ENCODE data around the gene TMEM247. TPM values are rescaled to one million over a fixed set of nuclear protein-coding genes. Genes with fewer than 3 reads are reported as not detected.

The TMEM247 gene
- total and polyA plus RNA-seq, 4 experiments from 2014 or later = not detected

DNA sequence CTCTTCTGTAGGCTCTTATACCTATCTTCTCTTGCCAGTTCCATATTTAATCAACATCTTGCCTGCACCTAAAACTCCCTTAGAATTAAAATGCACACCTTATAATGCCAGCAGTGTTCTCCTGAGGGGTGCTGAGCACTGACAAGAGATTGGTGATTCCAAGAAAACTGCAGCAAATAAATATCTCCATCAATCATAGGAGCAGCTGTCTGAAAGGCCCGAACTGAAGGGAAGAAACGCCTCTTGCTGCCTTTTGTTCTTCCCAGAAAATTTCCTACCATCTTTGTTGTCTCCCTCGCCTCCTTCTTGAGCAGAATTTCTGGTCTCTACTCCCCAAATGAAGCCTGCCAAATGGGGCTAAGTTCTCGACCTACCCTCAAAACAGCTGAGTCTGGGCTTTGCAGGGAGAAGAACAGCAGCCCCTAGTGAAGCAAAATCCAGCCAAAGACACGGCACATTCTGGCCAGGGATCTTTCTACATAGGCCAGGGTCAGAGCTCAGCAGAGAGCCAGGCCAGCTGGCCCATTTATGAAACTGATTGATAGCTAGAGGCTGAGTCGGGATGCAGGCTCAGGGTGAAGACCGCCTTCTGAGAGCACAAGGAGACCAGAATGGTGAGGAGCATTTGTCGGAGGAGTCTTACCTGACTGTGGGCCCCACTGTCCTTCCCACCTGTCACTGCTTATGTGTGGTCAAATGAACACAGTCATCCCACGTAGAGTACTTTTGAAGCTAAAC lies 20.4 kb upstream of the TMEM247 start:
- H3K4me3 Mint-ChIP-seq = no peak overlapping the region
- H3K9me3 Mint-ChIP-seq = peaks cover 0 to 2% (median 0%) of the 10 kb centered on the region in 8 donors
- Histone ChIP-seq H3K4me3 (ENCODE audit: low read length in 2 of 2) (no peak overlapping the region), H3K4me1 (ENCODE audit: insufficient read depth, low read length) (peaks cover 7% of the 10 kb centered on the region), H3K9me3 (ENCODE audit: control insufficient read depth in 1 of 2, low read length in 2 of 2) (no peaks in the 10 kb centered on the region), H3K27me3 (ENCODE audit: insufficient read depth, low read length) (no peaks in the 10 kb centered on the region), H3K36me3 (ENCODE audit: insufficient read depth, low read length) (no peaks in the 10 kb centered on the region), H3K27ac (ENCODE audit: low read depth, low read length) (no peak overlapping the region)
- POLR2A ChIA-PET (ENCODE audit: partially characterized antibody) = no interaction called here
- CTCF ChIA-PET (ENCODE audit: partially characterized antibody) = interaction anchor here (0.5 to 4.7 kb wide), 13 partner anchors 8 to 467 kb away, joined by 3 to 30 read pairs (median 4); no protein-coding TSS in a partner anchor
- intact Hi-C loops (cut with micrococcal nuclease) = no loop called here
- no peak for DNase-seq
- H3K27me3 Mint-ChIP-seq = peaks cover 0 to 2% of the 10 kb centered on the region in 2 donors
- peaks cover 4 to 9% (median 6%) of the 10 kb centered on the region in 4 donors for H3K4me1 Mint-ChIP-seq
- no peaks in the 10 kb centered on the region for H3K36me3 Mint-ChIP-seq
- peak overlapping the region in 2 of 7 donors; percentile 5 to 38 for H3K27ac Mint-ChIP-seq

DNA sequence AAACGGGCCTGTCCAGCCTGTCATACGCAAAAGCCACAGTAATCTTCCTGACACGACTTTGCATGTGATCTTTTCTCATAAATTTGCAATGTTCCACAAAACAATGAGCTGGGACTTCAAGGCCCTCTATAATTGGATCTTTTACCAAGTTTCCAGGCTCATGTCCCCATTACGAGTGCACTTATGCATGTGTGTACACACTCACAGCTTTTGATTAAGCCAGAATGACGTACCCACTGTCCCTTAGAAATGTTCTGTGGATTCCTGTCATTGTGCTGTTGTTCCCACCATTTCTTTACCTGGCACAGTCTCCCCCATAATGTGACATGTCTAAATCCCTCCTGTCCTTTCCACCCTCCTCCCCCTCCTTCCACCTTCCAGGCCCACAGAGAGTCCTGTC lies 19.7 kb upstream of the TMEM247 start:
- ChIA-PET CTCF (ENCODE audit: partially characterized antibody) (interaction anchor here (0.9 to 4.7 kb wide), 8 partner anchors 9 to 468 kb away, joined by 3 to 30 read pairs (median 6); no protein-coding TSS in a partner anchor), POLR2A (ENCODE audit: partially characterized antibody) (no interaction called here)
- H3K27me3 ChIP-seq (ENCODE audit: insufficient read depth, low read length) = no peaks in the 10 kb centered on the region
- peak overlapping the region in 1 of 7 donors; percentile 1 for H3K27ac Mint-ChIP-seq
- no peaks in the 10 kb centered on the region for H3K36me3 ChIP-seq (ENCODE audit: insufficient read depth, low read length)
- H3K4me3 ChIP-seq (ENCODE audit: low read length in 2 of 2) = no peak overlapping the region
- peaks cover 4 to 12% (median 10%) of the 10 kb centered on the region in 4 donors for H3K4me1 Mint-ChIP-seq
- intact Hi-C loops (cut with micrococcal nuclease) = loop anchor here (2.0 kb wide), 1 partner anchor 817 kb away; no protein-coding TSS in a partner anchor
- H3K4me3 Mint-ChIP-seq = no peak overlapping the region
- peaks cover 0 to 2% (median 0%) of the 10 kb centered on the region in 8 donors for H3K9me3 Mint-ChIP-seq
- DNase-seq = no peak
- H3K27me3 Mint-ChIP-seq = peaks cover 0 to 2% of the 10 kb centered on the region in 2 donors
- H3K27ac ChIP-seq (ENCODE audit: low read depth, low read length) = no peak overlapping the region
- no peaks in the 10 kb centered on the region for H3K9me3 ChIP-seq (ENCODE audit: control insufficient read depth in 1 of 2, low read length in 2 of 2)
- peaks cover 7% of the 10 kb centered on the region for H3K4me1 ChIP-seq (ENCODE audit: insufficient read depth, low read length)
- no peaks in the 10 kb centered on the region for H3K36me3 Mint-ChIP-seq

GRCh38 chr2:46460241-46460921 lies 19.0 kb upstream of the TMEM247 start:
- no peak overlapping the region for H3K27ac Mint-ChIP-seq
- no peaks in the 10 kb centered on the region for H3K36me3 Mint-ChIP-seq
- no peaks in the 10 kb centered on the region for H3K9me3 Mint-ChIP-seq
- Histone ChIP-seq H3K4me3 (ENCODE audit: low read length in 2 of 2) (no peak overlapping the region), H3K4me1 (ENCODE audit: insufficient read depth, low read length) (peaks cover 7% of the 10 kb centered on the region), H3K36me3 (ENCODE audit: insufficient read depth, low read length) (no peaks in the 10 kb centered on the region), H3K27me3 (ENCODE audit: insufficient read depth, low read length) (no peaks in the 10 kb centered on the region), H3K27ac (ENCODE audit: low read depth, low read length) (no peak overlapping the region), H3K9me3 (ENCODE audit: control insufficient read depth in 1 of 2, low read length in 2 of 2) (no peaks in the 10 kb centered on the region)
- intact Hi-C loops (cut with micrococcal nuclease) = loop anchor here (2.0 kb wide), 1 partner anchor 818 kb away; no protein-coding TSS in a partner anchor
- peaks cover 0 to 2% of the 10 kb centered on the region in 2 donors for H3K27me3 Mint-ChIP-seq
- H3K4me3 Mint-ChIP-seq = no peak overlapping the region
- H3K4me1 Mint-ChIP-seq = peaks cover 4 to 12% (median 10%) of the 10 kb centered on the region in 4 donors
- ChIA-PET CTCF (ENCODE audit: partially characterized antibody) (interaction anchor here (0.6 to 4.7 kb wide), 15 partner anchors 9 to 469 kb away, joined by 3 to 30 read pairs (median 3); no protein-coding TSS in a partner anchor), POLR2A (ENCODE audit: partially characterized antibody) (no interaction called here)
- no peak for DNase-seq

DNA sequence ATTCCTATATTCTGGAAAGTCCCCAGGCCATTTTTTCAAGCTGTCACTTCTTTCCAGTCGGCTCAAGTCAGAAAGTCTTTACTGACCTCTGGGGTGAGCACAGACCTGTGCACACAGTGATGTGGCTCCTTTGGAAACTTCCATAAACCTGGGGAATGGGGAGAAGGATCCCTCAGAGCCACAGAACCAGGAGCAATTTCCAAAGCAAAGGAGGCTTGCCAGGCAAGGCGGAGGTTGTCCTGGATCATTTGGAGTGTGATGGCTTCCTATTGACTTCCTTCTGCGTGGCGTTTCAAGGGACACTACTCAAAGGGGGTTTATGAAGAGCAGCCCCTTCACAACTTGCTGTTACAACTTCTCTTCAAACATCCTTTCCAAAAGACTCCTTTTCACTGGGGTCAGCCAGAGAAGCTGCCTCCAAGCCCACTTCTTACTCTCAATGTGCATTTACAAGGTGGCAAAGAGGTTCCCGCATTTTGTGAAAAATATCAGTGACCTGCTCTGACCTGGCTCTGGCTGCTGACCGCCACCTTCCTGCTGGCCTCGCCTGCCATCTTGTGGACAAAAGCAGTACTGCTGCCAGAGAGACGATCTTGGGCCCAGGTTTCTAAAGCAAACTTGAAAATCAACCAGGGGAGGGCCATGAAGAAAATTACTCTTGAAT lies 18.2 kb upstream of the TMEM247 start:
- intact Hi-C loops (cut with micrococcal nuclease) = loop anchor here (1.0 to 2.0 kb wide), 5 partner anchors 96 to 818 kb away; no protein-coding TSS in a partner anchor
- ChIA-PET POLR2A (ENCODE audit: partially characterized antibody) (no interaction called here), CTCF (ENCODE audit: partially characterized antibody) (interaction anchor here (0.6 to 4.7 kb wide), 18 partner anchors 9 to 469 kb away, joined by 3 to 30 read pairs (median 4); no protein-coding TSS in a partner anchor)
- peaks cover 4 to 12% (median 10%) of the 10 kb centered on the region in 4 donors for H3K4me1 Mint-ChIP-seq
- peak; percentile 53 to 71 (median 61) for DNase-seq
- peaks cover 0 to 2% of the 10 kb centered on the region in 2 donors for H3K27me3 Mint-ChIP-seq
- H3K27me3 ChIP-seq (ENCODE audit: insufficient read depth, low read length) = no peaks in the 10 kb centered on the region
- no peaks in the 10 kb centered on the region for H3K36me3 ChIP-seq (ENCODE audit: insufficient read depth, low read length)
- H3K4me1 ChIP-seq (ENCODE audit: insufficient read depth, low read length) = peaks cover 7% of the 10 kb centered on the region
- H3K27ac ChIP-seq (ENCODE audit: low read depth, low read length) = no peak overlapping the region
- no peaks in the 10 kb centered on the region for H3K36me3 Mint-ChIP-seq
- H3K9me3 Mint-ChIP-seq = no peaks in the 10 kb centered on the region
- no peak overlapping the region for H3K4me3 ChIP-seq (ENCODE audit: low read length in 2 of 2)
- H3K4me3 Mint-ChIP-seq = no peak overlapping the region
- no peaks in the 10 kb centered on the region for H3K9me3 ChIP-seq (ENCODE audit: control insufficient read depth in 1 of 2, low read length in 2 of 2)
- peak overlapping the region in 2 of 7 donors; percentile 51 to 81 for H3K27ac Mint-ChIP-seq

DNA sequence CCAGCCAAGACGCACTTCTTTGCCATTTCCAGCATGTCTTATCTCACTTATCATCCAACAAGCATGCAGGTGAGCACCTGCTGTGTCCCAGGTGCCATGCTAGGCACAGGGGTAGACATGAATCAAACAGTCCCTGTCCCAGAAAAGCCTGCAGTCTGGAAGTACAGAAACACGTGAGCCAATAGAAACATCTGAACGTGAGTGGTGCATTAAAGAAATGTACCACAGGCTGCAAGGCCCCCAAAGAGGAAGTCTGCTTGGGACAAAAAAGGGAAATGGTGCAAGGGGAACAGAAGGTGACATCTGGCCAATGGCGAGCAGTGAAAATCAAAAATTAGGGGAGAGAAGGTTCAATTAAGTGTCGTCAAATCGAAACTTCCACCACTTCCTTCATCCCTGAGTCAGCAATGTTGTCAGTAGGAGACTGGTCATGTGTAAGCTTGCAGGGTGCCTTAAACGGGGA lies 17.6 kb upstream of the TMEM247 start:
- no peak overlapping the region for H3K4me3 Mint-ChIP-seq
- no peaks in the 10 kb centered on the region for H3K27me3 Mint-ChIP-seq

GRCh38 chr2:46462936-46463335 lies 16.4 kb upstream of the TMEM247 start:
- H3K4me1 Mint-ChIP-seq = peaks cover 4 to 12% (median 10%) of the 10 kb centered on the region in 4 donors
- H3K27me3 Mint-ChIP-seq = no peaks in the 10 kb centered on the region
- POLR2A ChIA-PET (ENCODE audit: partially characterized antibody) = no interaction called here
- H3K4me1 ChIP-seq (ENCODE audit: insufficient read depth, low read length) = peaks cover 7% of the 10 kb centered on the region
- no peaks in the 10 kb centered on the region for H3K27me3 ChIP-seq (ENCODE audit: insufficient read depth, low read length)
- no peak overlapping the region for H3K4me3 ChIP-seq (ENCODE audit: low read length in 2 of 2)
- no peaks in the 10 kb centered on the region for H3K36me3 Mint-ChIP-seq
- no peaks in the 10 kb centered on the region for H3K9me3 ChIP-seq (ENCODE audit: control insufficient read depth in 1 of 2, low read length in 2 of 2)
- no peaks in the 10 kb centered on the region for H3K36me3 ChIP-seq (ENCODE audit: insufficient read depth, low read length)
- no peak overlapping the region for H3K27ac Mint-ChIP-seq
- no peak overlapping the region for H3K27ac ChIP-seq (ENCODE audit: low read depth, low read length)
- CTCF ChIA-PET (ENCODE audit: partially characterized antibody) = interaction anchor here (0.5 to 2.7 kb wide), 20 partner anchors 8 to 468 kb away, joined by 3 to 11 read pairs (median 4); no protein-coding TSS in a partner anchor
- no peak overlapping the region for H3K4me3 Mint-ChIP-seq
- H3K9me3 Mint-ChIP-seq = no peaks in the 10 kb centered on the region
- intact Hi-C loops (cut with micrococcal nuclease) = no loop called here
- DNase-seq = no peak

More for the DNA sequence above, 17.6 kb upstream of the TMEM247 start:
- DNase-seq = no peak
- H3K9me3 Mint-ChIP-seq = no peaks in the 10 kb centered on the region
- Histone ChIP-seq H3K4me1 (ENCODE audit: insufficient read depth, low read length) (peaks cover 7% of the 10 kb centered on the region), H3K27me3 (ENCODE audit: insufficient read depth, low read length) (no peaks in the 10 kb centered on the region), H3K36me3 (ENCODE audit: insufficient read depth, low read length) (no peaks in the 10 kb centered on the region), H3K4me3 (ENCODE audit: low read length in 2 of 2) (no peak overlapping the region), H3K9me3 (ENCODE audit: control insufficient read depth in 1 of 2, low read length in 2 of 2) (no peaks in the 10 kb centered on the region), H3K27ac (ENCODE audit: low read depth, low read length) (no peak overlapping the region)
- ChIA-PET POLR2A (ENCODE audit: partially characterized antibody) (no interaction called here), CTCF (ENCODE audit: partially characterized antibody) (interaction anchor here (0.9 to 2.7 kb wide), 17 partner anchors 9 to 455 kb away, joined by 3 to 11 read pairs (median 4); no protein-coding TSS in a partner anchor)
- no peak overlapping the region for H3K27ac Mint-ChIP-seq
- H3K36me3 Mint-ChIP-seq = no peaks in the 10 kb centered on the region
- intact Hi-C loops (cut with micrococcal nuclease) = loop anchor here (1.0 to 2.0 kb wide), 5 partner anchors 96 to 819 kb away; no protein-coding TSS in a partner anchor
- H3K4me1 Mint-ChIP-seq = peaks cover 4 to 12% (median 10%) of the 10 kb centered on the region in 4 donors
